Fibroblast of villous mesenchyme (primary cell): ENCODE data around the gene RETREG1. TPM values are rescaled to one million over a fixed set of nuclear protein-coding genes. Genes with fewer than 3 reads are reported as not detected.
"Not testable (repeated sequence)": the region's sequence is repeated elsewhere in the genome, so short reads cannot be mapped to it uniquely, and the experiment has no call there.

ENCODE experiments used
- DNase-seq: peaks from one replicate; pipeline ENCODE4 v3.0.0-alpha.2; 2010; ENCODE audit warnings: low read depth
- H3K4me3 ChIP-seq: 2 replicates; pipeline ENCODE4 v1.5.1; 2011; ENCODE audit warnings: low read depth, mild to moderate bottlenecking, low read length
- CTCF ChIP-seq: IDR thresholded peaks from 2 replicates; pipeline ENCODE4 v1.5.1; 2012; ENCODE audit warnings: low read depth, mild to moderate bottlenecking, low read length; ENCODE audit not compliant: insufficient read depth
- total RNA-seq: library from RNA; depleted of rRNA; stranded (reverse); fragments of >200 nt; gene quantifications from 2 replicates; pipeline ENCODE4 v1.2.3, GENCODE V29; 2012

Gene RETREG1
- total RNA-seq, 1 donor, result 1.7 TPM

- no peak for TF ChIP-seq CTCF
- no peak overlapping the region for H3K4me3 ChIP-seq
- DNase-seq, result no peak
Observed at GRCh38 chr5:16660982-16661381, 44.2 kb upstream of the RETREG1 start.

GRCh38 chr5:16659536-16659935 is 42.7 kb upstream of the RETREG1 start:
- H3K4me3 ChIP-seq, result no peak overlapping the region
- DNase-seq, result peak; percentile 86
- no peak for TF ChIP-seq CTCF

GRCh38 chr5:16656561-16657191 is 39.9 kb upstream of the RETREG1 start:
- no peak for TF ChIP-seq CTCF
- DNase-seq, result peak; percentile 70
- no peak overlapping the region for H3K4me3 ChIP-seq

- no peak for TF ChIP-seq CTCF
Observed at GRCh38 chr5:16654647-16655334, 38.0 kb upstream of the RETREG1 start.

GRCh38 chr5:16648739-16649138 is 31.9 kb upstream of the RETREG1 start:
- DNase-seq, H3K4me3 ChIP-seq: not testable (repeated sequence)

More at GRCh38 chr5:16654647-16655334, 38.0 kb upstream of the RETREG1 start:
- H3K4me3 ChIP-seq, result no peak overlapping the region
- no peak for DNase-seq

- DNase-seq, result no peak
- H3K4me3 ChIP-seq, result no peak overlapping the region
- no peak for TF ChIP-seq CTCF
Observed at GRCh38 chr5:16644301-16644889, 27.6 kb upstream of the RETREG1 start.

- DNase-seq, result no peak
- no peak for TF ChIP-seq CTCF
- no peak overlapping the region for H3K4me3 ChIP-seq
Observed at GRCh38 chr5:16642867-16643266, 26.1 kb upstream of the RETREG1 start.
